Fibroblast of lung (primary cell): ENCODE measurements around the gene ALDH3A2.

Experiments used
- CTCF ChIP-seq, 2 donors: IDR thresholded peaks in 1 of 2; conservative IDR thresholded peaks in 1 of 2; 1 replicate in 1 of 2; 2 replicates in 1 of 2; pipeline ENCODE4 v1.5.1; 2011 to 2012; ENCODE audit warnings: low read length in 2 of 2, control low read depth in 1 of 2, inconsistent platforms in 1 of 2, low read depth in 1 of 2, mild to moderate bottlenecking in 1 of 2
- EZH2 ChIP-seq: IDR thresholded peaks from 2 replicates; pipeline ENCODE4 v1.5.1; 2012; ENCODE audit warnings: low read length, control low read depth, mild to moderate bottlenecking; ENCODE audit errors: missing control alignments

- TF ChIP-seq CTCF (conservative IDR thresholded peaks at IDR 0.05 in 1 of 2, IDR thresholded peaks at IDR 0.05 in 1 of 2; ENCODE audit: low read depth in 1 of 2, low read length in 2 of 2) (no peak), EZH2 (no peak)
Observed at GRCh38 chr17:19714542-19715411, 66.2 kb downstream of the ALDH3A2 start.
